Hepatocyte (in vitro differentiated cells): ENCODE data around the gene NPAS3. TPM values are rescaled to one million over a fixed set of nuclear protein-coding genes. Genes with fewer than 3 reads are reported as not detected.

Experiments
- DNase-seq: peaks from one replicate; pipeline ENCODE4 v3.0.0-alpha.2; 2016; ENCODE audit warnings: low spot score
- H2AFZ ChIP-seq: fragments of 200-600 bp; sonication (generic); 2 replicates; pipeline ENCODE4 v1.6.0; 2016; ENCODE audit warnings: antibody characterized with exemption, mild to moderate bottlenecking
- H3K27ac ChIP-seq: fragments of 200-600 bp; sonication (generic); 2 replicates; pipeline ENCODE4 v1.5.1; 2016; ENCODE audit warnings: mild to moderate bottlenecking
- H3K27me3 ChIP-seq: fragments of 200-600 bp; sonication (generic); 2 replicates; pipeline ENCODE4 v1.6.1; 2016
- H3K36me3 ChIP-seq: fragments of 200-600 bp; sonication (generic); replicated peaks from 2 replicates; pipeline ENCODE4 v1.5.1; 2016; ENCODE audit warnings: low read depth; ENCODE audit not compliant: insufficient read depth
- H3K4me1 ChIP-seq: fragments of 200-600 bp; sonication (generic); 2 replicates; pipeline ENCODE4 v1.5.1; 2016; ENCODE audit warnings: mild to moderate bottlenecking, moderate library complexity; ENCODE audit not compliant: insufficient read depth
- H3K4me2 ChIP-seq: fragments of 200-600 bp; sonication (generic); 2 replicates; pipeline ENCODE4 v1.6.0; 2016
- H3K4me3 ChIP-seq: fragments of 200-600 bp; sonication (generic); 2 replicates; pipeline ENCODE4 v1.5.1; 2016; ENCODE audit warnings: mild to moderate bottlenecking
- H3K79me2 ChIP-seq: fragments of 200-600 bp; sonication (generic); 2 replicates; pipeline ENCODE4 v1.6.0; 2017; ENCODE audit warnings: mild to moderate bottlenecking
- H3K9me2 ChIP-seq: fragments of 200-600 bp; sonication (generic); replicated peaks from 2 replicates; pipeline ENCODE4 v1.6.0; 2017; ENCODE audit warnings: mild to moderate bottlenecking; ENCODE audit not compliant: insufficient read depth
- H3K9me3 ChIP-seq: fragments of 200-600 bp; sonication (generic); 2 replicates; pipeline ENCODE4 v1.5.1; 2016; ENCODE audit warnings: low read depth, mild to moderate bottlenecking
- H4K20me1 ChIP-seq: fragments of 200-600 bp; sonication (generic); 2 replicates; pipeline ENCODE4 v1.6.0; 2016; ENCODE audit warnings: mild to moderate bottlenecking; ENCODE audit not compliant: insufficient read depth, poor library complexity, severe bottlenecking
- CTCF ChIP-seq: fragments of 200-600 bp; sonication (generic); IDR thresholded peaks from 2 replicates; pipeline ENCODE4 v1.5.1; 2016; ENCODE audit warnings: antibody characterized with exemption, mild to moderate bottlenecking; ENCODE audit not compliant: poor library complexity
- EZH2 ChIP-seq: fragments of 200-600 bp; sonication (generic); IDR thresholded peaks from 2 replicates; pipeline ENCODE4 v1.6.1; 2016; ENCODE audit warnings: antibody characterized with exemption, mild to moderate bottlenecking, borderline replicate concordance
- EZH2phosphoT487 ChIP-seq: fragments of 200-600 bp; sonication (generic); IDR thresholded peaks from one replicate; pipeline ENCODE4 v1.6.1; 2018; ENCODE audit warnings: antibody characterized with exemption, mild to moderate bottlenecking, low read depth, moderate library complexity; ENCODE audit not compliant: unreplicated experiment, severe bottlenecking
- WGBS: methylation state at CpG from one replicate; pipeline ENCODE4 v1.1.6; 2016; ENCODE audit warnings: low lambda C conversion rate; ENCODE audit errors: missing lambda C conversion rate; 5-methylcytosine and 5-hydroxymethylcytosine counted together
- polyA plus RNA-seq: library from polyadenylated mRNA; unstranded; fragments of >200 nt; fragmentation: Nextera tagmentation; extraction: Ambion mirVana; gene quantifications from 2 replicates; pipeline ENCODE4 v1.2.1, GENCODE V29; 2016
- total RNA-seq: library from RNA; depleted of rRNA; stranded (reverse); fragments of >200 nt; gene quantifications from 2 replicates; pipeline ENCODE4 v1.2.3, GENCODE V29; 2014

The NPAS3 gene
- total and polyA plus RNA-seq, 2 experiments from 2014 or later: 0.11 to 1.1 TPM

GRCh38 chr14:33738491-33738890 is 799.8 kb downstream of the NPAS3 start:
- H3K4me3 ChIP-seq: no peak overlapping the region
- DNase-seq: no peak
- no peak overlapping the region for H3K27ac ChIP-seq
- no peaks in the 10 kb centered on the region for H3K4me1 ChIP-seq
- H4K20me1 ChIP-seq: no peaks in the 10 kb centered on the region
- TF ChIP-seq EZH2 (no peak), EZH2phosphoT487 (no peak), CTCF (no peak)
- H3K79me2 ChIP-seq: no peaks in the 10 kb centered on the region
- 84% methylated on average over 3 of the region's 3 CpGs for WGBS
- no peak overlapping the region for H2AFZ ChIP-seq
- no peaks in the 10 kb centered on the region for H3K36me3 ChIP-seq
- H3K9me3 ChIP-seq: no peaks in the 10 kb centered on the region
- no peak overlapping the region for H3K4me2 ChIP-seq
- H3K9me2 ChIP-seq: no peaks in the 10 kb centered on the region
- H3K27me3 ChIP-seq: no peaks in the 10 kb centered on the region

DNA sequence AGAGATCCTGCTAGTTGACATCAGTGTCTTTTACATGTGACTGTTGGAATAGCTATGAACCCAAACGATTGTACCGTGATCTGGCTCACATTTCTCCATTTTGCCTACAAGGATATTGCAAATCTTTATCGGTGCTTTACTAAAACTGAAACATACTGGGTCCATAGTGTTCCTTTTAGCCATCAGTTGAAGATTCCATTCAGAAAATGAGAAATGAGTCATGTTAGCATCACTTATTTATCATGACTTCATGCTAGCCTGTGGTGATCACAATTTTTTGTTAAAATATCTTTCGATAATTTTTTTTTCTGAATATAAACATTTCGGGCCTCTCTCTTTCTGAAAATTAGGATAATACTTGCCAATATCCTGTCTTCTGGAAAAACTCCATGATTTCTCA is 801.9 kb downstream of the NPAS3 start:
- Histone ChIP-seq H3K36me3 (no peaks in the 10 kb centered on the region), H3K4me3 (no peak overlapping the region), H3K9me3 (no peaks in the 10 kb centered on the region), H3K4me1 (no peaks in the 10 kb centered on the region), H3K4me2 (no peak overlapping the region), H3K9me2 (no peaks in the 10 kb centered on the region), H3K27ac (no peak overlapping the region), H3K79me2 (no peaks in the 10 kb centered on the region), H2AFZ (no peak overlapping the region), H4K20me1 (no peaks in the 10 kb centered on the region), H3K27me3 (no peaks in the 10 kb centered on the region)
- no peak for DNase-seq
- WGBS: 94% methylated on average over 5 of the region's 5 CpGs
- no peak for TF ChIP-seq EZH2
- TF ChIP-seq CTCF: no peak
- TF ChIP-seq EZH2phosphoT487: no peak

- Histone ChIP-seq H3K27me3 (no peaks in the 10 kb centered on the region), H2AFZ (no peak overlapping the region), H3K4me1 (no peaks in the 10 kb centered on the region), H4K20me1 (no peaks in the 10 kb centered on the region), H3K9me2 (no peaks in the 10 kb centered on the region), H3K4me2 (no peak overlapping the region), H3K9me3 (no peaks in the 10 kb centered on the region), H3K4me3 (no peak overlapping the region), H3K79me2 (no peaks in the 10 kb centered on the region), H3K36me3 (no peaks in the 10 kb centered on the region), H3K27ac (no peak overlapping the region)
- WGBS: 87% methylated on average over 4 of the region's 4 CpGs
- DNase-seq: no peak
- TF ChIP-seq CTCF (no peak), EZH2phosphoT487 (no peak), EZH2 (no peak)
Observed at GRCh38 chr14:33742166-33742565, 803.5 kb downstream of the NPAS3 start.

DNA sequence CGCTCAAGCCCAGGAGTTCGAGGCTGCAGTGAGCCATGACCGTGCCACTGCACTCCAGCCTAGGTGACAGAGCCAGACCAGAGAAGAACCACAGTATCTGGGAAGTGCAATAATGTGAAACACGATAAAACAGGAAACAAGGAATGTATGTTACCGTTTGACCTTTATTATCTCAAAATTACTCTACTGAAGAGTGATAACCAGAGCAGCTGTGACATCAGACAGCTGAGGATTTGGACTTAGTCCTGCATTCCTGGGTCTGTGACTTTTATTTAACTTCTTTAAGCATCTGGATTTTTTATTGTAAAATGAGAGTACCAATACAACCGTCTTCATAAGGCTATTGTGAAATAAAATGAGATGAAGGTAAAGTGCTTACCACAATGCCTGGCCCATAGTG is 806.5 kb downstream of the NPAS3 start:
- no peaks in the 10 kb centered on the region for H3K9me3 ChIP-seq
- TF ChIP-seq EZH2phosphoT487 (no peak), EZH2 (no peak), CTCF (no peak)
- H3K36me3 ChIP-seq: no peaks in the 10 kb centered on the region
- no peaks in the 10 kb centered on the region for H3K79me2 ChIP-seq
- H4K20me1 ChIP-seq: no peaks in the 10 kb centered on the region
- no peak overlapping the region for H3K27ac ChIP-seq
- H2AFZ ChIP-seq: no peak overlapping the region
- WGBS: 84% methylated on average over 6 of the region's 6 CpGs
- DNase-seq: no peak
- H3K27me3 ChIP-seq: no peaks in the 10 kb centered on the region
- no peaks in the 10 kb centered on the region for H3K4me1 ChIP-seq
- H3K4me2 ChIP-seq: no peak overlapping the region
- no peak overlapping the region for H3K4me3 ChIP-seq
- H3K9me2 ChIP-seq: no peaks in the 10 kb centered on the region
